Measurements from ENCODE around the gene ACOX3.

DNA sequence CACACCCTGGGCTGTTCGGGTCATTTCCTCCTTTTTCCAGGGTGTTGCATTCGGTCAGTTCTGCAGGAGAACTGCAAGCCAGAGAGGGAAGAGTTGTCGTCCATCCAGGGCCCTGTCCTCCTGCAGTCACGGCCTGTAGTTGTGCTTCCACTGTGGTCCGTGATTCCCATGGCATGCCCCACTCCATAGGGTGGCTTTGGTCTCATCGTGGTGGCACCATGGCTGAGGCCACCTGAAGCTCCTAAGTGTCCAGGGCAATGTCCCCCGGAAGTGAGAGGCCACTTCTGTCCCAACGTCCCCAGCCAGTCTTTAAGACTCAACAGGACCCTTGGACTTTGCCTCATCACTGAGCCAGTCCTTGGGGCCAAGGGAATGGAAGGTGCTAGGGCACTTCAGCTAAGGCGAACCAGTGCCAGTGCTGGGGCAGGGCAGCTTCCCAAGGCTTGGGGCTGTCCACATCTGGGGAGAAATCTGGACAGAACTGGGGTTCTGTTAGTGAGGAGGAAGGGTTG is 87.3 kb downstream of the ACOX3 start:
- no peak for TF ChIP-seq POLR2A (IDR thresholded peaks at IDR 0.05; ENCODE audit: low read depth)
- TF ChIP-seq EP300 (IDR thresholded peaks at IDR 0.05) = no peak

All from esophagus muscularis mucosa (tissue), 2 donors.